ENCODE results near the gene SRI.
"Not testable (repeated sequence)": the region's sequence is repeated elsewhere in the genome, so short reads cannot be mapped to it uniquely, and the experiment has no call there.

SRI gene

DNA sequence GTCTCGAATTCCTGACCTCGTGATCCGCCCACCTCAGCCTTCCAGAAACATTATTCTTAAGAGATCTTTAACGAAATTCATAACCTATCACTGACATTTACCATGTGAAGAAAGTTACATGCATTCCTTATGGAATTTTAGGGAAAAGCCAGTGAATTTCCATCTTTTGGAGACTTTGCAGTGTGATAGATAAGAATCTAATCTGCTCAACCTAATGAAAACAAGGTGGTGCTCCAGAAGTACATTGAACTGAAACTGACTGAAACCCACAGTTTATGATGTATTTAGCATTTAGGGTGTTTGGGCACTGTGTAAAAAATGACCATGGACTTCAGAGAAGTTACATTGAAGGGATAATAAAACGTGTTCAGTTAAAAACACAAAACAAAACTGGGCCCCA, 43.6 kb downstream of the SRI start:
- DNase-seq (ENCODE audit: low read depth in 2 of 2): no peak

DNA sequence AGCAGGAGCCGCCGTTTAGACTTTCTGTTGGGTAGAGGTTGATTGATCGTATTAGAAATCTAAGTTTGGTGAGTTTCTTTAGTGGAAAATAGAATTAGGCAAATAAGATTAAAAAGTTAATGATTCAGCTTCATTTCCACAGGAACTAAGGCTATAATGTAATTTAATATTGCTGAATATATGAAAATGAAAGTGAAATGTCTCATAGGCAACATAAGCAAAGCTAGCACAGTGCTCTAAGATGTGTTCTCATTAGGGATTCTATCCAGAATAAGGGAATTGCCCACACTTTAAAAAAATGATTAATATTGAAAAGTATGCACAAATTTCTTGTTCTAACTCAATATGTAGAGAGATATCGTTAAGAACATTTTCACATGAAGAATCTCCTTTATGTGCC, 47.0 kb downstream of the SRI start:
- DNase-seq (ENCODE audit: low read depth in 2 of 2): no peak

DNA sequence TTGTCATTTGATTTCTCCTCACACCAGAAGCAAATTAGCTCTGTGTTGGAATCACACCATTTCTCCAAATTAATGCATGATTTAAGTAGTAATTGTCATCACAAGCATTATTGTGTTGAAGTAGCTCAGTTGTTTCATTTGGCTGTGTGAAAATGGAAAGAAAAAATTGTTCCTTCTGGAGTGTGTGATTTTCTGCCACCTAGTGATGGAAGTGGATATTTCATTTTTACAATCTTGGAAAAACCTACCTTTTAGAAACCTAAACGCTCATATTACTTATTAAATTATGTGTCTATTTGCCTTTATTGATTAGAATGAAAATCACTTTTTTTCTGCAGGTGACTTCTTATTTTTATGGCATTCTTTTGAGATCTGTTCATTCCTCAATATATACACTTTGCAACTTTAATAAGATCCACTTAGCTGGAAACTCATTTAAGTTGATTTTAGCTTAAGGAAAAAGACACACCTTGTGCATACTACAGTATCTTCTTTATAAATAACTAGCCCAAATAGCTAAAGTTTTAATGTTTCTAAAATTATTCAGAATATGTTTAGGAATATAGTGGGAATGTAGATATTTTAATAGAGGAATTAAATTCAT, 50.0 kb downstream of the SRI start:
- no peak for DNase-seq (ENCODE audit: low read depth in 2 of 2)

DNA sequence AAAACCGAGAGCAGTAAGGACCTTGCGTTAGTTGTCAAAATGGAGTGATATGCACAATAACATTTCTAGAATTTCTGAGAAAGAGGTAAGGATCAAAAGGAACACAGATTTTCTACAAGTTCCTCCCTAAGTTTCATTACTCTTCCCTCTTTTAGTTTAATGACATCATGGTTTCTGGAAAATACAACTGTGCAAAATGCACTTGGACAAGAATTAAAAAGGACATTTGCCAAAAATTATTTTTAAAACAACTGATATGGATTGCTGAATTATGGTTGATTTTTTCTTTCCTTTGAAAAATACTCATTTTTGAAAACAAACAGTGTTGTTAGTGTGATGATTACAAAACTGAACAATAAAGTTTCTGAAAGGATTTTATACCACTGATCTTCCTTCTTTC, 52.1 kb downstream of the SRI start:
- no peak for DNase-seq (ENCODE audit: low read depth in 2 of 2)

DNA sequence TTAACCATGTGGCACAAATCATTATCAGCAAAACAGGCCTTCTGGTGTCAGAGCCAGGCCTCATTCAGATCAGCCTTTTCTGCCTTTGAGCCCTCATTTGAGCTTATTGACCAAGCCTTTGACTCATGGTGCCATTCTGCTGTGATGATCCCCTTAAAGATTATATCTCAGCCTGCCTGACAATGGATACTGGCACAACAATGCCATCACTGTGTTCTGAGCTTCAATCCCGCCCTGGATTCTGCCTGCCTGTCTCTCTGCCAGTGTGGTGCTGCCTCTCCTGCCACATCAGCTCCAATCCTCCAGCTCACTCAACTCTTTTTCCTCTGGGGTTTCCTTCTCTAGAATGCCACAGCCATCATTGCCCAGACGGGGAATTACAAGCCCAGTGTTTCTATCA, 52.6 kb downstream of the SRI start:
- DNase-seq (ENCODE audit: low read depth in 2 of 2): no peak

DNA sequence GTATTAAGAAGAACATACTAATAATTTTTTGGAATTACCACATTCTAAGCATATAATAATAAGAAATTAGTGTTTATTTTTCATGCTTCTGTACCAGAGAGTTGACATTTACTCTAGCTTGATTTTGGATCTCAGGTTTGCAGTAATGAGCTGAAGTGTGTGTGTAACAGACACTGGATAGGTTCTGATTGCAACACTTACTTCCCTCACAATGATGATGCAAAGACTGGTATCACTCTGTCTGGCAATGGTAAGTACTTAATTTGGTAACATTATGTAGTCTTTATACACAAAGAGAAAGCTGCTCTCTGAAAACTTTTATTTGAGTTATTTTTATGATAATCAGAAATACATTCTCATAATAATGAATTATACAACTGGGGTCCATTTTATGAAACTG, 54.1 kb downstream of the SRI start:
- no peak for DNase-seq (ENCODE audit: low read depth in 2 of 2)

DNA sequence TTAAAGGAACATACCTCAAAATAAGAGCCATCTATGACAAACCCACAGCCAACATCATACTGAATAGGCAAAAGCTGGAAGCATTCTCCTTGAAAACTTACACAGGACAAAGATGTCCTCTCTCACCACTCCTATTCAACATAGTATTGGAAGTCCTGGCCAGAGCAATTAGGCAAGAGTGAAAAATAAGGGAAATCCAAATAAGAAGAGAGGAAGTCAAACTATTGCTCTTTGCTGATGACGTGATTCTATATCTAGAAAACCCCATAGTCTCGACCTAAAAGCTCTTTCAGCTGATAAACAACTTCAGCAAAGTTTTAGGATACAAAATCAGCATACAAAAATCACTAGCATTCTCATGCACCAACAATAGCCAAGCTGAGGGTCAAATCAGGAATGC, 60.1 kb downstream of the SRI start:
- DNase-seq (ENCODE audit: low read depth in 2 of 2): not testable (repeated sequence)

DNA sequence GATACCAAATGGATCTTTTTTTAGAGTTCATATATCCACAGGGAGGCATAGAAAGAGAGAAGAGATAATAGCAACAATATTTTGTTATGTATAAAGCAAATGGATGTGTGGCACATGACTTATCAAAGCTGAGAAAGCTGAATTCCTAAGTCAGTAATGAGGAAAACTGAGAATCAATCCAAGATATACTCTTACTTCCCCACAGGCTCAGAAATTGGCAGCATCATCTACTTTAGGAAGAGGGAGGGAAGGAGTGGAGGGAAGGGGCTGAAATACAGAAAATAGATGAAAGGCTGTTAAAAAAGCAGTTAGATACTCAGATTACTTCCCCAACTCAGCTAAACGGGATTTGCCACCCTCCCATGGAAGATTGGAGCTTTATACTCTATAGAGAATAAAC, 63.5 kb downstream of the SRI start:
- DNase-seq (ENCODE audit: low read depth in 2 of 2): no peak

DNA sequence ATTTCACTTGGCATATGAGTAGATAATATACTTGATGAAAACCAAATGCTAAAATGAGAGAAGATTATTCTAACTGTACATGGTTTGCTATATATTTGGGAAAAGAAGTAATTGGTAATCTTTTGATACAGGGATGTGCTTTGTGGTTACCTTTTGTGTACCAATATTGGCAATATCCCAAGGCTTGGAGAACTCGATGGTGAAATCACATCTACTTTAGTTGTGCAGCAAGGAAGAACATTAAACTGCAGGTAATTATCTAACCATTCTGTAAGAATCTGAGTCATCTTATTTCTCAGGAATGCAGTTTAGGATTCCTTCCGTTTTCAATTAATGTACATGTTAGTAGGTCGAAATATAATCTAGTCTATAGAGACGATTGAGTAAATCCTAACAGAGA, 64.1 kb downstream of the SRI start:
- no peak for DNase-seq (ENCODE audit: low read depth in 2 of 2)
